GM18873 (cell line): ENCODE results near the gene IL13.
A peak's percentile ranks its signal among the peaks of the same experiment; 100 is the strongest.

ENCODE experiments used
- ATAC-seq: cut with Tn5 transposase; IDR thresholded peaks from one replicate; pipeline ENCODE4 v1.9.1; 2021; ENCODE audit warnings: mild to moderate bottlenecking, moderate library complexity, moderate number of reproducible peaks; ENCODE audit not compliant: unreplicated experiment, low FRiP score

The IL13 gene

GRCh38 chr5:132669455-132669820 lies 11.5 kb downstream of the IL13 start:
- no peak for ATAC-seq

GRCh38 chr5:132669966-132670882 lies 12.3 kb downstream of the IL13 start:
- ATAC-seq: no peak

GRCh38 chr5:132671000-132671399 lies 13.0 kb downstream of the IL13 start:
- ATAC-seq: no peak

DNA sequence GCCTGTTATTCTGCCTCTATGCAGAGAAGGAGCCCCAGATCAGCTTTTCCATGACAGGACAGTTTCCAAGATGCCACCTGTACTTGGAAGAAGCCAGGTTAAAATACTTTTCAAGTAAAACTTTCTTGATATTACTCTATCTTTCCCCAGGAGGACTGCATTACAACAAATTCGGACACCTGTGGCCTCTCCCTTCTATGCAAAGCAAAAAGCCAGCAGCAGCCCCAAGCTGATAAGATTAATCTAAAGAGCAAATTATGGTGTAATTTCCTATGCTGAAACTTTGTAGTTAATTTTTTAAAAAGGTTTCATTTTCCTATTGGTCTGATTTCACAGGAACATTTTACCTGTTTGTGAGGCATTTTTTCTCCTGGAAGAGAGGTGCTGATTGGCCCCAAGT lies 15.5 kb downstream of the IL13 start:
- no peak for ATAC-seq

GRCh38 chr5:132673939-132674630 lies 16.1 kb downstream of the IL13 start, which contains the start of gene IL4:
IL4 (plus strand) TSS chr5:132673989; CDS start chr5:132674051, 62 bp downstream.
- ATAC-seq: no peak

DNA sequence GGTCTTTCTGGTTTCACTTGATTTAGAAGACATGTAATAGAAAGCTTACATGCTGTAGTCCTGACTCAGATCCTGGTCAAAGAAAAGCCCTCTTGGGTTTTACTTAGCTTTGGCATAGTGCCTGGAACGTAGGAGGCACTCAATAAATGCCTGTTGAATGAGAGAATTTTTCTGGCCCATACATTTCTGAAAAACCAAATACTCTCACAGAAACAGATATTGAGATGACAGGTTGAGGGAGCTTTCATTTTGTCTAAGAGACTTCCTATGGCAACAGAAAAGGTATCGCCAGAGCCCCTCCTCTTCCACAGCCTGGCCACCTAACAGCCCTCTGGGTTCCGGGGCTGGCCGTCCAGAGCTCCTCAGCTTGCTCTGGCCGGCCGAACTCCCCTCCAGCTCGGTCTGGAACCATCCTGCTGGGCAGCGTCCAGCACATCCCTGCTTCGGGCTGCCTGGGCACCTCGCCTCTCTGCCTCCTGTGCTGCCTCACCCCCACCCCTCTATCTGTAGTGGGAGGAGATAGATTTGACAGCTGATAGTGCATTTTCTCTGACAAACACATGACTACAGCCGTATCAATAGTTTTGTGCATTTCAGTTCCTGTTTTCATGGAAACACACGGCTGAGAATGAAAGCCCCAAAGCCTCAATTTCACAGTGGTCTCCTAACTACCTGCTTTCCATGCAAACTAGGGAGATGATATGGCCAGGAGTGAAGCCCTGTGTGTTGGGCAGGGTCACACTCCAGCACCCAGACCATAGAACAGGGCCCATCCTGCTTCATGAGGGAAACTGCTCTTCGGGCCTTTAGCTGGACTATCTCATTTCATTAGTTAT lies 16.9 kb downstream of the IL13 start:
- ATAC-seq: peak; percentile 70

DNA sequence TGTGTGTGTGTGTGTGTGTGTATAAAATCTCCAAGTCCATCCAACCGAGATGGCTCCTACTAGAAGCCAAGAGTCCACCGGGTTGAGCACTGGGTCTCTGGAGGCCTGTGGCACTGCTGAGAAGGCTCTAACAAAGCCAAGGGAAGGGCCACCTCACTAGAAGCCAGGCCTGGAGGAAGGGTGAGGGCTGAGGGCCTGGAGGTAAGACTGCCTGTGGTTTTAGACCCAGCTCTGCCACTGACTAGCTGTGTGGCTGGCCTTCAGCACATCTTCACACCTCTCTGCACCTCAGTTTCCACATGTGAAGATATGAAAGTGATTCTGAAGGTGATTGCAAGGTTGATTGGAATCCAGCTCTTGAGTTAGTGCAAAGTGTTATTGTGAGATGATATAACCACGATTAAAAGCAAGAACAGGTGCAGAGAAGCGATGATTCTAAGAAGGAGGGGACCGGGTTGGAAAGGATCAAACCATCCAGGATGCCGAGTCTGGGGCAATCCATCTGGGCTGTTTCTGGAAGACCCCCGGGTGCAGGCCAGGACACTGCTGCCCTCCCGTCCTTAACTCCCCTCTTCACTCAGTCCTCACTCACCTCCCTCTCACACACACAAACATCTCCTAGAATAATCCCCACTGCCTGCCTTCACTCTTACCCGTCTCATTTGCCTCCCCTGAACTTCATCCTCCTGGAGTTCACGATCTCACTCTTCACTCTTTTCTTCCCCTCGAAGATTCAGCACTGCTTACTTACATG lies 18.1 kb downstream of the IL13 start:
- ATAC-seq: no peak

- no peak for ATAC-seq
Measured at GRCh38 chr5:132677191-132677590, 19.2 kb downstream of the IL13 start.

DNA sequence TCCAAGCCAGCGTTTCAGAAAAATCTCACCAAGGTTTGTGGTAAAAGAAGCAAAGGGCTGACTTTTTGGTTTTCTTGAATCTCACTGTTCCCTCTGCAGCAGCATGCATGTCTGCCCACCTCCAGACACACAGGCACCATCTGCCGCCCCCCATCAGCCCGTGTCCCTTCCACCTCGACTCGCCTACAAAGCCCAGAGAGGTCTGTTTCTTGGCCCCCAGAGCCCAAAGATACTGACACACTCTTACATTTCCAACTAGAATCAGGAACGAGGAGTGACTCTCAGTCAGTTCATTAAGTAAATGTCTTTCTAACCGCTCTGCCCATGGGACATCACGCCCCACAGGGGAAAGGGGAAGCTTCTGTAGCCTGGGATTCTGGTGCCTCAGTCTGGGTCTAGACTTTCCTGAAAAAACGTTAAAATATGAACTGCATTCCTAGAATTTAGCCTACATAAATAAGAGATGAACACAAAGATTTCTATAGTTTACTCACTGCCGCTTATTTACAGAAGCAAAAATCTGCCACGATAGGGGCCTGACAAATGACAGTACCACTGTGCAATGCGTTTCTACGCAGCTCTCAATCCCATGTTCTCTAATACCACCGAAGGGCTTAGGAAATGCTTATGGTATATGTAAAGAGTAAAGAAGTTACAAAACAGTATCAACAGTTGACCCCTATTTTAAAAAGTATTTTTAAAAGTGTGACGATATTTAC lies 19.9 kb downstream of the IL13 start:
- ATAC-seq: no peak

- ATAC-seq: no peak
Measured at GRCh38 chr5:132678735-132679134, 20.8 kb downstream of the IL13 start.

DNA sequence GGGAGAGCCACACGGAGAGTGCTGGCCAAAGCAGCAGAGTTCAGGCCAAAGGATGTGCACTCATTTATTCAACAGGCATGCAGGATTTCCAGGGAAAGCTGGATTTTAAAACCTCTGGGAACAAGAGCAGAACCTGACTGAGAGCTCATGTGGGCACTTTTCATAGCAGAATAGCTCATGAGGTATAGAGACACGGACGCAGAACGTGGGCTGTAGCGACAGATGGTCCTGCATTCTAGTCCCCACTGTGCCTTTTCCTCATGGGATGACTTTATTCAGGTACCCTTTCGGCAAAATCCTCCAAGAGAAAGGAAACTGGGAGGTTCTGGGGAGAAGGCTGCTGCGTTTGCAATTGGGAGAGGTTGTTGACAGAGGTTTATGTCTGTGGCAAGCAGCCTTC lies 21.2 kb downstream of the IL13 start:
- ATAC-seq: no peak

- no peak for ATAC-seq
Measured at GRCh38 chr5:132679717-132680380, 21.9 kb downstream of the IL13 start.

DNA sequence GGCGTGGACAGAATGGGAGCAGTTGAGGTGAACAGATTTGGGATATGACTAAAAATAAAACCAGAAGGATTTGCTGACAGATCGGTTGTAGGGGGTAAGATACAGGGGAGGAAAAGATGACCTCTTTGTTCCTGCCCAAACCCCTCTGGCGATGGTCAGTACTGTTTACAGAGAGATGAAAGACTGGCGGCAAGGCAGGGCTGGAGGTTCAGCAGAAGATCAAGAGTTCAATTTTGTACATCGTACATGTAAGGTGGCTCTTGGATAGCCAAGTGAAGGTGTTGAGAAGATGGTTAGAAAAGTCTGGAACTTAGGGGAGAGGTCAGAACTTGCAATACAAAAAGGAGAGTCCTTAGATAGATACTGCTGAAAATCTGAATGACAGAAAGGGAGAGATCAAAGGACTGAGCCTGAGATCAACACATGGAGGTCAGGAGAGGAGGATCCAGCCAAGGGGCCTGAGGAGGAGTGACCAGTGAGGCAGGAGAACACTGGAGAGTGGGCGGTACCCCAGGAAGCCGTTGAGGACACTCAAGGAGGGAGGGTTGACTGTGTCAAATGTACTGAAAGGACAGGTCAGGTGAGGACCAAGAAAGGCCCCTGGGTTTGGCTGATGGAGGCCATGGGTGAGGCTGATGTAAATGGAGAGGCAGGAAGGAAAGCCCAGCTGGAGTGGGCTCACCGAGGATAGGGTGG lies 23.0 kb downstream of the IL13 start:
- no peak for ATAC-seq

DNA sequence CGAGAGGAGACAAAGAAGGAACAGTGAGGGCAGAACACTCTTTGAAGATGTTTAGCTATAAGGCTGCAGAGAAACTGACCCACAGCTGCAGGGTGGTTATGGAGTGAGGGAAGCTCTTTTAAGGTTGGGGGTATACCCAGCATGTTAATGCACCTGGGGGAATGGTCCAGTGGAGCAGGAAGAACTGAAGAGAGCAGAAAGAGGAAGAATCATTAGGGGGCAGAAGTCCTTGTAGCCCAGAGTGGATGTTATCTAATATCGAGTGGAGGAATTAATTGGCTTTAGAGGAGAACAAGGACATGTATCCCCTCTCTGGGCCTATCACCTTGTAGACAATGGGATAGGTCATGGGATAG lies 23.5 kb downstream of the IL13 start:
- ATAC-seq: no peak

DNA sequence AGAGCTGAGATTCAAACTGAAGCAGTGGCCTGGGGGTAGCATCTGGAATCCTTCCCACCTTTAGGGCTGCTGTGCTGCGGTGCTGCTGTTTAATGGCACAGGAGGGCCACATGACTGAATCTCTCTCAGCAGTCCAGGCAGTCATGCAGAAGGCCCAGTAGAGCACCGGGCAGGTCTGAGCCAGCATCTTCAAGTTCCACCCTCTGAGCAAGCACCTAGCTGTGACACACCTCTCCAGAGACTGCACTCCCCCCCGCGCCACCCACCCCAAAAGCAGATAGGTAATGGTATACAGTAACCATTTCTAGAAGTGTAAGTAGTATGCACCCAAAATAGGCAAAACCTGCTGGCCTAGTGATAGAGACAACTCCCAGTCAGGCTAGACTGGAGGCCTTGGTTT lies 24.0 kb downstream of the IL13 start:
- ATAC-seq: no peak

- no peak for ATAC-seq
Measured at GRCh38 chr5:132684491-132684890, 26.5 kb downstream of the IL13 start.

GRCh38 chr5:132684922-132685720 lies 27.1 kb downstream of the IL13 start:
- ATAC-seq: no peak

DNA sequence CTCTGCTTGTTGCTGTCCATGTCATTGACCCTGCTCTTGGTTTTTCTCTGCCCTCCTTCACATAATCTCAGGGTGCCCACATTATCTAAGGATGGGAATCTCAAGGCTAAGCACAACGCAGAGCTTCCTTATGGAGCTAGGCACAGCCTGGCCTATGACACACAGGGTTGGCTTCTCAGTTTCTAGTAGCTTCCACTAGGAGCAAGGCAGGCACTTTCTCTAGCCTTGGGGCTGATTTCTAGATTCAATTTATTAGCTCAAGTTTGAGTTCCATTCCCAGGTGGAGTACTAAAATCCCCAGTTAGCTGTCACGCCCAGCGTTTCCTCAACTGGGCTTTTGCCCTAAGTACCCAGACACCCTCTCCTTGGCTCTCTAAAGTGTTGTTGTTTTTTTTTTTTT lies 28.2 kb downstream of the IL13 start:
- ATAC-seq: no peak
